ENCODE data around the gene CA10.

DNA sequence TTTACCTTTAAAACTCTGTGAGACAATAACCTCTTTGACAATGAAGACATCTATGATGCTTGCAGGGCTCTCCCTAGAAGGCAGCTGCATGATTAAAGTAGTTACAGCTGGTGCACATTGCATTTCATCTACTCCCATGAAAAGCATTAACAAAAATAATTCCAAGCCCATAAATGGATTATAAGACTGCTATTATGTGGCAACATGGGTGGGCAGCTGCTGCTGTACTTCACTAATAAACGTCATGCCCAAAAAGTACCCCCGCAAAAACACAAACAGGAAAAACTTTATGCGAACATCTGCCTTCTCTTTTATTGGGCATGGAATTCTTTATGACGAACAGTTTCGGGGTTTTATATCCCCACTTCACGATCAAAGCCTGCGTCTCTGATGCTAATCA, 224.9 kb downstream of the CA10 start:
- TF ChIP-seq, protein P1, sequence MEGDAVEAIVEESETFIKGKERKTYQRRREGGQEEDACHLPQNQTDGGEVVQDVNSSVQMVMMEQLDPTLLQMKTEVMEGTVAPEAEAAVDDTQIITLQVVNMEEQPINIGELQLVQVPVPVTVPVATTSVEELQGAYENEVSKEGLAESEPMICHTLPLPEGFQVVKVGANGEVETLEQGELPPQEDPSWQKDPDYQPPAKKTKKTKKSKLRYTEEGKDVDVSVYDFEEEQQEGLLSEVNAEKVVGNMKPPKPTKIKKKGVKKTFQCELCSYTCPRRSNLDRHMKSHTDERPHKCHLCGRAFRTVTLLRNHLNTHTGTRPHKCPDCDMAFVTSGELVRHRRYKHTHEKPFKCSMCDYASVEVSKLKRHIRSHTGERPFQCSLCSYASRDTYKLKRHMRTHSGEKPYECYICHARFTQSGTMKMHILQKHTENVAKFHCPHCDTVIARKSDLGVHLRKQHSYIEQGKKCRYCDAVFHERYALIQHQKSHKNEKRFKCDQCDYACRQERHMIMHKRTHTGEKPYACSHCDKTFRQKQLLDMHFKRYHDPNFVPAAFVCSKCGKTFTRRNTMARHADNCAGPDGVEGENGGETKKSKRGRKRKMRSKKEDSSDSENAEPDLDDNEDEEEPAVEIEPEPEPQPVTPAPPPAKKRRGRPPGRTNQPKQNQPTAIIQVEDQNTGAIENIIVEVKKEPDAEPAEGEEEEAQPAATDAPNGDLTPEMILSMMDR (IDR thresholded peaks at IDR 0.05; ENCODE audit: borderline replicate concordance, extremely low read depth, low read length, poor library complexity, severe bottlenecking), result no peak
- no peak for TF ChIP-seq EZH2 (IDR thresholded peaks at IDR 0.05; ENCODE audit: borderline replicate concordance, low read depth, low read length, severe bottlenecking)

Data from DND-41 (cell line).